Endodermal cell (in vitro differentiated cells): ENCODE measurements around the gene C1QTNF1. TPM values are rescaled to one million over a fixed set of nuclear protein-coding genes. Genes with fewer than 3 reads are reported as not detected.

Experiments used
- DNase-seq: peaks from one replicate; pipeline ENCODE4 v3.0.0-alpha.2; 2017
- H3K27ac ChIP-seq: 2 replicates; pipeline ENCODE4 v1.5.1; 2013; ENCODE audit warnings: mild to moderate bottlenecking, low read depth, low read length, moderate library complexity
- H3K27me3 ChIP-seq: 2 replicates; pipeline ENCODE4 v1.6.1; 2013; ENCODE audit warnings: mild to moderate bottlenecking, low read length, moderate library complexity; ENCODE audit not compliant: insufficient read depth, control insufficient read depth, poor library complexity, severe bottlenecking
- H3K36me3 ChIP-seq: 2 replicates; pipeline ENCODE4 v1.7.0; 2013; ENCODE audit warnings: mild to moderate bottlenecking, low read length, moderate library complexity; ENCODE audit not compliant: control insufficient read depth, insufficient read depth
- H3K4me1 ChIP-seq: one replicate; pipeline ENCODE4 v1.7.0; 2013; ENCODE audit warnings: low read length; ENCODE audit not compliant: control insufficient read depth, insufficient read depth
- H3K4me3 ChIP-seq: 2 replicates; pipeline ENCODE4 v1.5.1; 2013; ENCODE audit warnings: mild to moderate bottlenecking, low read length, moderate library complexity
- H3K9ac ChIP-seq: 2 replicates; pipeline ENCODE4 v1.6.1; 2013; ENCODE audit warnings: mild to moderate bottlenecking, low read length, moderate library complexity; ENCODE audit not compliant: poor library complexity, severe bottlenecking; ENCODE audit errors: extremely low read depth
- H3K9me3 ChIP-seq: 2 replicates; pipeline ENCODE4 v1.6.1; 2013; ENCODE audit warnings: mild to moderate bottlenecking, low read length, moderate library complexity; ENCODE audit not compliant: control insufficient read depth
- H3K27ac Mint-ChIP-seq: 2 replicates; pipeline ENCODE4 v1.8.0; 2020; ENCODE audit warnings: mixed read lengths
- H3K27me3 Mint-ChIP-seq: 2 replicates; pipeline ENCODE4 v1.8.0; 2021; ENCODE audit warnings: mild to moderate bottlenecking, mixed read lengths; ENCODE audit not compliant: insufficient read depth
- H3K36me3 Mint-ChIP-seq: 2 replicates; pipeline ENCODE4 v1.8.0; 2020; ENCODE audit warnings: low read depth, mixed read lengths
- H3K4me1 Mint-ChIP-seq: 2 replicates; pipeline ENCODE4 v1.8.0; 2020; ENCODE audit warnings: mixed read lengths
- H3K4me3 Mint-ChIP-seq: 2 replicates; pipeline ENCODE4 v1.8.0; 2020; ENCODE audit warnings: mild to moderate bottlenecking, moderate library complexity, mixed read lengths
- H3K9me3 Mint-ChIP-seq: 2 replicates; pipeline ENCODE4 v1.8.0; 2020; ENCODE audit warnings: mild to moderate bottlenecking, mixed read lengths
- CTCF ChIP-seq: fragments of 200-600 bp; sonication (generic); conservative IDR thresholded peaks from 2 replicates; pipeline ENCODE4 v1.5.0; 2021; ENCODE audit warnings: antibody characterized with exemption, mild to moderate bottlenecking
- WGBS, 2 experiments: methylation state at CpG; one replicate each; pipeline versions ENCODE4 v1.1.5 to v1.1.7; 2013; ENCODE audit warnings: missing lambda C conversion rate in 2 of 2, mixed read lengths in 1 of 2; ENCODE audit not compliant: insufficient coverage in 1 of 2, insufficient read length in 1 of 2; 5-methylcytosine and 5-hydroxymethylcytosine counted together
- total RNA-seq, 2 donors: library from RNA; stranded (reverse); fragmentation: NEBNext Ultra II Directional in 1 of 2; extraction: Animal tissue kit (Norgen Biotek cat#: 25700) in 1 of 2; gene quantifications; 2 replicates in 1 of 2; 3 replicates in 1 of 2; pipeline ENCODE4 v1.2.1, GENCODE V29; 2021

The C1QTNF1 gene
- total RNA-seq, 2 donors from 2014 or later, result 16.0 to 16.5 TPM

GRCh38 chr17:79005063-79005861 lies 18.7 kb upstream of the C1QTNF1 start:
- no peak overlapping the region for H3K27ac ChIP-seq
- DNase-seq, result peak; percentile 32
- 93 to 96% methylated on average over 9 to 12 of the region's 12 CpGs for WGBS, 2 experiments
- H3K9ac ChIP-seq, result no peak overlapping the region
- no peak for TF ChIP-seq CTCF
- peaks cover 3% of the 10 kb centered on the region for H3K4me1 ChIP-seq
- H3K27me3 Mint-ChIP-seq, result peaks cover 40% of the 10 kb centered on the region
- peaks cover 11% of the 10 kb centered on the region for H3K36me3 ChIP-seq
- peaks cover 30% of the 10 kb centered on the region for H3K36me3 Mint-ChIP-seq
- no peaks in the 10 kb centered on the region for H3K27me3 ChIP-seq
- H3K27ac Mint-ChIP-seq, result no peak overlapping the region
- peaks cover 13% of the 10 kb centered on the region for H3K4me1 Mint-ChIP-seq
- peaks cover 2% of the 10 kb centered on the region for H3K9me3 Mint-ChIP-seq
- H3K9me3 ChIP-seq, result no peaks in the 10 kb centered on the region
- no peak overlapping the region for H3K4me3 ChIP-seq
- H3K4me3 Mint-ChIP-seq, result no peak overlapping the region

GRCh38 chr17:79006046-79006445 lies 17.9 kb upstream of the C1QTNF1 start:
- peak; percentile 40 for DNase-seq
- Mint-ChIP-seq H3K36me3 (peaks cover 22% of the 10 kb centered on the region), H3K27me3 (peaks cover 44% of the 10 kb centered on the region), H3K4me3 (no peak overlapping the region), H3K9me3 (peaks cover 8% of the 10 kb centered on the region), H3K27ac (no peak overlapping the region), H3K4me1 (peaks cover 13% of the 10 kb centered on the region)
- Histone ChIP-seq H3K4me1 (peaks cover 3% of the 10 kb centered on the region), H3K27me3 (no peaks in the 10 kb centered on the region), H3K9ac (no peak overlapping the region), H3K4me3 (no peak overlapping the region), H3K27ac (no peak overlapping the region), H3K9me3 (no peaks in the 10 kb centered on the region), H3K36me3 (peaks cover 10% of the 10 kb centered on the region)
- 79 to 91% methylated on average over 5 to 8 of the region's 8 CpGs for WGBS, 2 experiments
- no peak for TF ChIP-seq CTCF

- no peak overlapping the region for H3K27ac Mint-ChIP-seq
- H3K4me3 Mint-ChIP-seq, result no peak overlapping the region
- Histone ChIP-seq H3K27me3 (no peaks in the 10 kb centered on the region), H3K4me3 (no peak overlapping the region), H3K9ac (no peak overlapping the region), H3K4me1 (peaks cover 3% of the 10 kb centered on the region), H3K9me3 (peaks cover 7% of the 10 kb centered on the region), H3K36me3 (peaks cover 10% of the 10 kb centered on the region), H3K27ac (no peak overlapping the region)
- TF ChIP-seq CTCF, result no peak
- peaks cover 13% of the 10 kb centered on the region for H3K4me1 Mint-ChIP-seq
- peak; percentile 59 for DNase-seq
- peaks cover 47% of the 10 kb centered on the region for H3K27me3 Mint-ChIP-seq
- WGBS, 2 experiments, result 80 to 82% methylated on average over 14 to 19 of the region's 19 CpGs
- H3K9me3 Mint-ChIP-seq, result peaks cover 14% of the 10 kb centered on the region
- peaks cover 17% of the 10 kb centered on the region for H3K36me3 Mint-ChIP-seq
These were observed 17.0 kb upstream of the C1QTNF1 start for GRCh38 chr17:79006794-79007503.
